HK-2 (cell line): Measurements from ENCODE around the gene MAP4K4.

ENCODE experiments used
- DNase-seq: peaks from one replicate; pipeline ENCODE4 v3.0.0-alpha.2; 2018; ENCODE audit not compliant: unreplicated experiment

Gene MAP4K4

GRCh38 chr2:101841679-101842327, 144.3 kb downstream of the MAP4K4 start:
- no peak for DNase-seq

- DNase-seq = no peak
Observed at GRCh38 chr2:101842471-101842870, 145.0 kb downstream of the MAP4K4 start.

- no peak for DNase-seq
Observed at GRCh38 chr2:101843048-101843447, 145.5 kb downstream of the MAP4K4 start.

- no peak for DNase-seq
Observed at GRCh38 chr2:101843471-101843870, 146.0 kb downstream of the MAP4K4 start.

- no peak for DNase-seq
Observed at GRCh38 chr2:101844055-101844635, 146.6 kb downstream of the MAP4K4 start.

- no peak for DNase-seq
Observed at GRCh38 chr2:101846973-101847372, 149.5 kb downstream of the MAP4K4 start.

GRCh38 chr2:101847661-101848339, 150.3 kb downstream of the MAP4K4 start:
- DNase-seq = no peak

GRCh38 chr2:101848769-101849410, 151.4 kb downstream of the MAP4K4 start:
- no peak for DNase-seq

- no peak for DNase-seq
Observed at GRCh38 chr2:101850450-101850849, 152.9 kb downstream of the MAP4K4 start.

- DNase-seq = no peak
Observed at GRCh38 chr2:101850991-101851390, 153.5 kb downstream of the MAP4K4 start.

GRCh38 chr2:101852824-101853223, 155.3 kb downstream of the MAP4K4 start:
- DNase-seq = no peak

- no peak for DNase-seq
Observed at GRCh38 chr2:101854877-101855276, 157.4 kb downstream of the MAP4K4 start.

- DNase-seq = no peak
Observed at GRCh38 chr2:101855776-101856175, 158.3 kb downstream of the MAP4K4 start.

GRCh38 chr2:101858246-101858645, 160.7 kb downstream of the MAP4K4 start:
- DNase-seq = no peak

GRCh38 chr2:101858910-101859309, 161.4 kb downstream of the MAP4K4 start:
- no peak for DNase-seq

- DNase-seq = no peak
Observed at GRCh38 chr2:101859604-101860003, 162.1 kb downstream of the MAP4K4 start.

- no peak for DNase-seq
Observed at GRCh38 chr2:101860157-101860556, 162.7 kb downstream of the MAP4K4 start.

GRCh38 chr2:101860782-101861181, 163.3 kb downstream of the MAP4K4 start:
- DNase-seq = no peak

GRCh38 chr2:101861382-101861781, 163.9 kb downstream of the MAP4K4 start:
- no peak for DNase-seq

- DNase-seq = no peak
Observed at GRCh38 chr2:101863534-101863933, 166.0 kb downstream of the MAP4K4 start.

- no peak for DNase-seq
Observed at GRCh38 chr2:101864426-101864825, 166.9 kb downstream of the MAP4K4 start.

- no peak for DNase-seq
Observed at GRCh38 chr2:101868525-101868924, 171.0 kb downstream of the MAP4K4 start.

GRCh38 chr2:101869527-101869926, 172.0 kb downstream of the MAP4K4 start:
- no peak for DNase-seq
